ENCODE measurements around the gene EPB41L4A. TPM values are rescaled to one million over a fixed set of nuclear protein-coding genes. Genes with fewer than 3 reads are reported as not detected.

Gene EPB41L4A
- polyA plus RNA-seq, 1 donor (not counting 4 experiments of a cell fraction or from before 2014, with no cell fraction given): 3.5 TPM

GRCh38 chr5:112353678-112354077, 65.4 kb downstream of the EPB41L4A start:
- FAIRE-seq: no peak
- dilution Hi-C loops (cut with MboI; ENCODE audit: extremely low pct_ligation_motif_present, low sequenced_read_pairs): no loop called here
- H3K4me1 ChIP-seq (ENCODE audit: control insufficient read depth, extremely low read depth, insufficient read depth, low read length): no peaks in the 10 kb centered on the region

GRCh38 chr5:112351225-112351624, 67.9 kb downstream of the EPB41L4A start:
- Histone ChIP-seq H3K9me3 (ENCODE audit: control insufficient read depth, low read depth, low read length) (no peaks in the 10 kb centered on the region), H3K36me3 (ENCODE audit: control insufficient read depth in 2 of 2, extremely low read depth in 1 of 2, insufficient read depth in 2 of 2, low read length in 2 of 2) (no peaks in the 10 kb centered on the region), H3K4me3 (ENCODE audit: control insufficient read depth in 2 of 3, extremely low read depth in 1 of 3, insufficient read depth in 2 of 3, low read depth in 1 of 3, low read length in 3 of 3) (no peak overlapping the region), H3K9ac (ENCODE audit: control insufficient read depth, extremely low read depth, insufficient read depth, low read length) (no peak overlapping the region), H4K20me1 (ENCODE audit: control insufficient read depth, extremely low read depth, insufficient read depth, low read length) (no peaks in the 10 kb centered on the region), H3K4me1 (ENCODE audit: control insufficient read depth, extremely low read depth, insufficient read depth, low read length) (no peaks in the 10 kb centered on the region), H3K4me2 (ENCODE audit: control insufficient read depth, extremely low read depth, insufficient read depth, low read depth, low read length) (no peak overlapping the region), H3K27me3 (ENCODE audit: control insufficient read depth, extremely low read depth, insufficient read depth, low read length) (no peaks in the 10 kb centered on the region), H3K9me1 (ENCODE audit: control insufficient read depth, extremely low read depth, insufficient read depth, low read length) (no peaks in the 10 kb centered on the region), H3K79me2 (ENCODE audit: control insufficient read depth, insufficient read depth, low read length) (no peaks in the 10 kb centered on the region), H2AFZ (ENCODE audit: control insufficient read depth, low read length) (no peak overlapping the region), H3K27ac (ENCODE audit: control insufficient read depth, insufficient read depth, low read length) (no peak overlapping the region)
- TF ChIP-seq EZH2 (IDR thresholded peaks at IDR 0.05; ENCODE audit: low read length) (no peak), CTCF (optimal IDR thresholded peaks at IDR 0.05 in 1 of 3, IDR thresholded peaks at IDR 0.05 in 1 of 3, conservative IDR thresholded peaks at IDR 0.05 in 1 of 3; ENCODE audit: extremely low read depth in 1 of 3, insufficient read depth in 2 of 3, low read length in 3 of 3) (no peak)
- no peak for DNase-seq (ENCODE audit: low read depth, low spot score)
- dilution Hi-C loops (cut with MboI; ENCODE audit: extremely low pct_ligation_motif_present, low sequenced_read_pairs): no loop called here
- FAIRE-seq: no peak

More at GRCh38 chr5:112353678-112354077, 65.4 kb downstream of the EPB41L4A start:
- no peaks in the 10 kb centered on the region for H3K9me1 ChIP-seq (ENCODE audit: control insufficient read depth, extremely low read depth, insufficient read depth, low read length)
- no peak for TF ChIP-seq EZH2 (IDR thresholded peaks at IDR 0.05; ENCODE audit: low read length)
- TF ChIP-seq CTCF (optimal IDR thresholded peaks at IDR 0.05 in 1 of 3, IDR thresholded peaks at IDR 0.05 in 1 of 3, conservative IDR thresholded peaks at IDR 0.05 in 1 of 3; ENCODE audit: extremely low read depth in 1 of 3, insufficient read depth in 2 of 3, low read length in 3 of 3): no peak
- H3K27me3 ChIP-seq (ENCODE audit: control insufficient read depth, extremely low read depth, insufficient read depth, low read length): no peaks in the 10 kb centered on the region
- no peak overlapping the region for H3K4me3 ChIP-seq (ENCODE audit: control insufficient read depth in 2 of 3, extremely low read depth in 1 of 3, insufficient read depth in 2 of 3, low read depth in 1 of 3, low read length in 3 of 3)
- H3K27ac ChIP-seq (ENCODE audit: control insufficient read depth, insufficient read depth, low read length): no peak overlapping the region
- no peak for DNase-seq (ENCODE audit: low read depth, low spot score)
- no peaks in the 10 kb centered on the region for H4K20me1 ChIP-seq (ENCODE audit: control insufficient read depth, extremely low read depth, insufficient read depth, low read length)
- no peak overlapping the region for H2AFZ ChIP-seq (ENCODE audit: control insufficient read depth, low read length)
- no peak overlapping the region for H3K9ac ChIP-seq (ENCODE audit: control insufficient read depth, extremely low read depth, insufficient read depth, low read length)
- H3K4me2 ChIP-seq (ENCODE audit: control insufficient read depth, extremely low read depth, insufficient read depth, low read depth, low read length): no peak overlapping the region
- H3K9me3 ChIP-seq (ENCODE audit: control insufficient read depth, low read depth, low read length): no peaks in the 10 kb centered on the region
- H3K79me2 ChIP-seq (ENCODE audit: control insufficient read depth, insufficient read depth, low read length): no peaks in the 10 kb centered on the region
- no peaks in the 10 kb centered on the region for H3K36me3 ChIP-seq (ENCODE audit: control insufficient read depth in 2 of 2, extremely low read depth in 1 of 2, insufficient read depth in 2 of 2, low read length in 2 of 2)

Data from keratinocyte (primary cell).